Gastrocnemius medialis (tissue), 4 donors: ENCODE results near the gene PPARA.

Experiments
- CTCF ChIP-seq, 5 experiments: fragments of 450-650 bp in 3 of 5; fragments of 200-600 bp in 2 of 5; sonication (generic) in 2 of 5; IDR thresholded peaks in 4 of 5; conservative IDR thresholded peaks in 1 of 5; 1 replicate in 4 of 5; 2 replicates in 1 of 5; pipeline ENCODE4 v1.5.1; 2016 to 2019; ENCODE audit warnings: antibody characterized with exemption in 5 of 5, mild to moderate bottlenecking in 3 of 5, moderate library complexity in 3 of 5
- POLR2A ChIP-seq, 2 donors: fragments of 450-650 bp; IDR thresholded peaks; one replicate each; pipeline ENCODE4 v1.6.1; 2017; ENCODE audit warnings: antibody characterized with exemption in 2 of 2, mild to moderate bottlenecking in 2 of 2, moderate library complexity in 2 of 2

- TF ChIP-seq POLR2A (IDR thresholded peaks at IDR 0.05), result no peak
- TF ChIP-seq CTCF (IDR thresholded peaks at IDR 0.05 in 4 of 5, conservative IDR thresholded peaks at IDR 0.05 in 1 of 5), result no peak
These were observed 13.7 kb upstream of the PPARA start for GRCh38 chr22:46136486-46137217.
